ENCODE results near the gene PPP4R4.

DNA sequence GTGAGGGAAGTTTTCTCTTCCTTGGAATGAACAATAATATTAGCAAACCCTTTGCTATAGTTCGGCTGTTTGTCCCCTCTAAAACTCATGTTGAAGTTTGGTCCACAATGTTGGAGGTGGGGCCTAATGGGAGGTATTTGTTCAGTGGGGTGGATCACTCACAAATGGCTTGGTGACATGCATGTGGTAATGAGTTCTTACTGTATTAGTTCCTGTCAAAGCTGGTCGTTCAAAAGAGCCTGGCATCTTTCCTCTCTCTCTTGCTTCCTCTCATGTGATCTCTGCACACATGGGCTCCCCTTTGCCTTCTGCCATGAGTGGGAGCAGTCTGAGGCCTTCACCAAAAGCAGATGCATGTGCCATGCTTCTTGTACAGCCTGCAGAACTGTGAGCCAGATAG, 13.1 kb upstream of the PPP4R4 start:
- no peak for TF ChIP-seq POLR2A (IDR thresholded peaks at IDR 0.05)
- TF ChIP-seq, protein P1, sequence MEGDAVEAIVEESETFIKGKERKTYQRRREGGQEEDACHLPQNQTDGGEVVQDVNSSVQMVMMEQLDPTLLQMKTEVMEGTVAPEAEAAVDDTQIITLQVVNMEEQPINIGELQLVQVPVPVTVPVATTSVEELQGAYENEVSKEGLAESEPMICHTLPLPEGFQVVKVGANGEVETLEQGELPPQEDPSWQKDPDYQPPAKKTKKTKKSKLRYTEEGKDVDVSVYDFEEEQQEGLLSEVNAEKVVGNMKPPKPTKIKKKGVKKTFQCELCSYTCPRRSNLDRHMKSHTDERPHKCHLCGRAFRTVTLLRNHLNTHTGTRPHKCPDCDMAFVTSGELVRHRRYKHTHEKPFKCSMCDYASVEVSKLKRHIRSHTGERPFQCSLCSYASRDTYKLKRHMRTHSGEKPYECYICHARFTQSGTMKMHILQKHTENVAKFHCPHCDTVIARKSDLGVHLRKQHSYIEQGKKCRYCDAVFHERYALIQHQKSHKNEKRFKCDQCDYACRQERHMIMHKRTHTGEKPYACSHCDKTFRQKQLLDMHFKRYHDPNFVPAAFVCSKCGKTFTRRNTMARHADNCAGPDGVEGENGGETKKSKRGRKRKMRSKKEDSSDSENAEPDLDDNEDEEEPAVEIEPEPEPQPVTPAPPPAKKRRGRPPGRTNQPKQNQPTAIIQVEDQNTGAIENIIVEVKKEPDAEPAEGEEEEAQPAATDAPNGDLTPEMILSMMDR (IDR thresholded peaks at IDR 0.05): no peak
